ENCODE results near the gene BORCS8.

DNA sequence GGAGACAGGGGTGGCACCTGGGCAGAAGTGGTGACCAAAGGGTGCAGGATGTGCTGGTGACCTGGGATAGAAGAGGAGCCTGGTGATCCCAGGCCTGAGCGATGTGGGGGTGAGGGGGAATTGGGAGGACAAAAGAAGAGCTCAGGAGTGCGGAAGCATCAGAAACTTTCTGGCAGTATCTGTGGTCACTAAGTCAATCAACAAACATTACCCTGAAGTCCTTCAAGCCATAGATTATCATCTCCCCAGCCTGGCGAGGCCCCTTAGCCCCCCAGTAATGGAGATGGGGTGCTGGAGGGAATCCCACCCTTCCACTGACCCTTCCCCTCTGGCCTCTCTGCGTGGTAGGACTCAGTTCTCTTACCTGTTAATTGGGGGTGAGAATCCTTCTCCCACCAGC is 32.4 kb downstream of the BORCS8 start:
- TF ChIP-seq POLR2A (IDR thresholded peaks at IDR 0.05; ENCODE audit: low read length) (no peak), SMC3 (IDR thresholded peaks at IDR 0.05) (no peak), HOXA7 (CRISPR knock-in tag; IDR thresholded peaks at IDR 0.05) (no peak), SREBF2 (IDR thresholded peaks at IDR 0.05) (no peak)
- TF ChIP-seq, protein P1, sequence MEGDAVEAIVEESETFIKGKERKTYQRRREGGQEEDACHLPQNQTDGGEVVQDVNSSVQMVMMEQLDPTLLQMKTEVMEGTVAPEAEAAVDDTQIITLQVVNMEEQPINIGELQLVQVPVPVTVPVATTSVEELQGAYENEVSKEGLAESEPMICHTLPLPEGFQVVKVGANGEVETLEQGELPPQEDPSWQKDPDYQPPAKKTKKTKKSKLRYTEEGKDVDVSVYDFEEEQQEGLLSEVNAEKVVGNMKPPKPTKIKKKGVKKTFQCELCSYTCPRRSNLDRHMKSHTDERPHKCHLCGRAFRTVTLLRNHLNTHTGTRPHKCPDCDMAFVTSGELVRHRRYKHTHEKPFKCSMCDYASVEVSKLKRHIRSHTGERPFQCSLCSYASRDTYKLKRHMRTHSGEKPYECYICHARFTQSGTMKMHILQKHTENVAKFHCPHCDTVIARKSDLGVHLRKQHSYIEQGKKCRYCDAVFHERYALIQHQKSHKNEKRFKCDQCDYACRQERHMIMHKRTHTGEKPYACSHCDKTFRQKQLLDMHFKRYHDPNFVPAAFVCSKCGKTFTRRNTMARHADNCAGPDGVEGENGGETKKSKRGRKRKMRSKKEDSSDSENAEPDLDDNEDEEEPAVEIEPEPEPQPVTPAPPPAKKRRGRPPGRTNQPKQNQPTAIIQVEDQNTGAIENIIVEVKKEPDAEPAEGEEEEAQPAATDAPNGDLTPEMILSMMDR (IDR thresholded peaks at IDR 0.05): no peak
- TF ChIP-seq, protein P2, sequence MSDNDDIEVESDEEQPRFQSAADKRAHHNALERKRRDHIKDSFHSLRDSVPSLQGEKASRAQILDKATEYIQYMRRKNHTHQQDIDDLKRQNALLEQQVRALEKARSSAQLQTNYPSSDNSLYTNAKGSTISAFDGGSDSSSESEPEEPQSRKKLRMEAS (IDR thresholded peaks at IDR 0.05): no peak

Data from A549 (cell line).